Retinal pigment epithelial cell (primary cell): ENCODE data around the gene KCTD14.

Source experiments
- DNase-seq: peaks from one replicate; pipeline ENCODE4 v3.0.0-alpha.2; 2010; ENCODE audit warnings: low read depth
- H3K4me3 ChIP-seq: 2 replicates; pipeline ENCODE4 v1.5.1; 2011; ENCODE audit warnings: mild to moderate bottlenecking, low read length, control low read depth, moderate library complexity
- TF ChIP-seq, protein P1 (sequence below): conservative IDR thresholded peaks from 2 replicates; pipeline ENCODE4 v1.5.1; 2011; ENCODE audit warnings: low read depth, low read length, control low read depth, inconsistent platforms

The KCTD14 gene

DNA sequence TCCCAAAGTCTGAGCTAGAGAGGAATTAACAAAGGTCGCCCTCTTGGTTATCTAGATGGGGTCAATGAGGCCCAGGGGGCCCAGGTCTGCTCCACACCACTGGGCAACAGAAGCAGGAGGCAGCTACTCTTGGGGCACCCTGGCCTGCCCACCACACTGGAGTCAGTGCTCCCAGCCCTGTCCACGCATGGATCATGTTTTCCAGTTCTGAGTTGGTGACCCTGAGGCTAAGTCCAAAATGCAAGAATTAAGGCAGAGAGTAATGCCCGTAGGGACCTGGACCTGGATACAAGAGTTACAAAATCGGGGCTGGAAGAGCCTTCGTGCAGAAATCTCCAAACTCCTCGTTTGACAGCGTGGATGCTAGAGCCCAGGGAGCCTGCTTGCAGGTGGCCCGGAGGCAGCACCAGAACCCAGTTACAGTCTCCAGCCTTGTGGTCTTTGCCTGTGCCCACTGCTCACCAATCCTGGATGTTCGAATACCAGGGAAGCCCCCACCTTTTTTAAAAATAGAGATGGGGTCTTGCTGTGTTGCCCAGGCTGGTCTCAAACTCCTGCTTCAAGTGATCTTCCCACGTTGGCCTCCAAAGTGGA lies 34.5 kb upstream of the KCTD14 start:
- DNase-seq = no peak
- no peak overlapping the region for H3K4me3 ChIP-seq
- TF ChIP-seq, protein P1, sequence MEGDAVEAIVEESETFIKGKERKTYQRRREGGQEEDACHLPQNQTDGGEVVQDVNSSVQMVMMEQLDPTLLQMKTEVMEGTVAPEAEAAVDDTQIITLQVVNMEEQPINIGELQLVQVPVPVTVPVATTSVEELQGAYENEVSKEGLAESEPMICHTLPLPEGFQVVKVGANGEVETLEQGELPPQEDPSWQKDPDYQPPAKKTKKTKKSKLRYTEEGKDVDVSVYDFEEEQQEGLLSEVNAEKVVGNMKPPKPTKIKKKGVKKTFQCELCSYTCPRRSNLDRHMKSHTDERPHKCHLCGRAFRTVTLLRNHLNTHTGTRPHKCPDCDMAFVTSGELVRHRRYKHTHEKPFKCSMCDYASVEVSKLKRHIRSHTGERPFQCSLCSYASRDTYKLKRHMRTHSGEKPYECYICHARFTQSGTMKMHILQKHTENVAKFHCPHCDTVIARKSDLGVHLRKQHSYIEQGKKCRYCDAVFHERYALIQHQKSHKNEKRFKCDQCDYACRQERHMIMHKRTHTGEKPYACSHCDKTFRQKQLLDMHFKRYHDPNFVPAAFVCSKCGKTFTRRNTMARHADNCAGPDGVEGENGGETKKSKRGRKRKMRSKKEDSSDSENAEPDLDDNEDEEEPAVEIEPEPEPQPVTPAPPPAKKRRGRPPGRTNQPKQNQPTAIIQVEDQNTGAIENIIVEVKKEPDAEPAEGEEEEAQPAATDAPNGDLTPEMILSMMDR = no peak

DNA sequence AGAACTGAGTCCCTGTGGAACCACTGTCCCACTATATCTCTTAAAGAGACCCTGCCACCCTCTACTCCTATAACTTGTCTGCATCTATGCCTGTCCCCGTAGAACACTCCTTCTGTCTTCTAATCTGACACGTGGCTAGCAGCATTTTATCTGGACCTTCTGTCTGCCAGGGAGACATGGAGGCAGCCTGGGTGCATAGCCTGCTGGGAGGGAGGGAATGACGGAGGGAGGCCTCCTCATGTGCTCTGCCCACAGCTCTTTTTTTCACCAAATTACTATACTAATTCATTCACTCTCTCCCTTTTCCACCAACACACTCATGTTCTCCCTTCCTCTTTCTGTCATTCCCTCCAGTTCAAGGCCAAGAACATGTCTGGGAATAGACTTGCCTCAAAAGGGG lies 33.0 kb upstream of the KCTD14 start:
- DNase-seq = no peak
- TF ChIP-seq, protein P1 = no peak
- no peak overlapping the region for H3K4me3 ChIP-seq

DNA sequence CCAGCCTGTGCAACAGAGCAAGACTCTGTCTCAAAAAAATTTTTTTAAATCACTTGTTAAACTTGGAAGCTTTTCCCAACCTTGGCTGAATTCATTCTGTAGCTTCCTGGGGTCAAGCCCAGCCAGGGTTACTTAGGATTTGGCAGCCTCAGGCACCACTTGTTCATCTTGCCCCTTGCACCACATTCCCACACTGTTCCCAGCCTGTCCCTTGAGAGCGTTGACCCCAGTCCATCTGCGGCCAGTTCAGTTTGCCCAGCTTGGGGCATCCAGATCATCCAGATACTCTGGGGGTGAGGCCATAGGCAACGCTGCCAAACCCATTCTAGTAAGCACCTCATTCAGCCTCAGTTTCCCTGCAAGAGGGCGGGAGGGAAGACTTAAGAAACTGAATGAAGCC lies 31.9 kb upstream of the KCTD14 start:
- DNase-seq = no peak
- TF ChIP-seq, protein P1 = no peak
- no peak overlapping the region for H3K4me3 ChIP-seq

GRCh38 chr11:78050964-78051831 lies 28.1 kb upstream of the KCTD14 start:
- H3K4me3 ChIP-seq = no peak overlapping the region
- DNase-seq = no peak
- TF ChIP-seq, protein P1 = no peak

DNA sequence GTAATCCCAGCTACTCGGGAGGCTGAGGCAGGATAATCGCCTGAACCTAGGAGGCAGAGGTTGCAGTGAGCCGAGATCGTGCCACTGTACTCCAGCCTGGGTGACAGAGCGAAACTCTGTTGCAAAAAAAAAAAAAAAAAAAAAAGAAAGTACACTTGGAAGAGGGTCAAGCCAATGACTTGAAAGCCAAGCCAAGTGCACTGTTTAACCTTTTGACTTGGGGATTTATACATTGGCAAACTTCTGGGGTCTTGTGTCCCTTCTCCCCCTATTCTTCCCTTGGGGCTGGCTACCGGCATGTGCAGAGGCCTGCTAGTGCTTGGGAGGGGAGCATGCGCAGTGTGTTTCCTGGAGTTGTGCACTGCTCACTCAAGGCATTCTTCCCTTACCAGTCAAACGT lies 26.3 kb upstream of the KCTD14 start:
- H3K4me3 ChIP-seq = no peak overlapping the region
- TF ChIP-seq, protein P1 = no peak
- DNase-seq = no peak

DNA sequence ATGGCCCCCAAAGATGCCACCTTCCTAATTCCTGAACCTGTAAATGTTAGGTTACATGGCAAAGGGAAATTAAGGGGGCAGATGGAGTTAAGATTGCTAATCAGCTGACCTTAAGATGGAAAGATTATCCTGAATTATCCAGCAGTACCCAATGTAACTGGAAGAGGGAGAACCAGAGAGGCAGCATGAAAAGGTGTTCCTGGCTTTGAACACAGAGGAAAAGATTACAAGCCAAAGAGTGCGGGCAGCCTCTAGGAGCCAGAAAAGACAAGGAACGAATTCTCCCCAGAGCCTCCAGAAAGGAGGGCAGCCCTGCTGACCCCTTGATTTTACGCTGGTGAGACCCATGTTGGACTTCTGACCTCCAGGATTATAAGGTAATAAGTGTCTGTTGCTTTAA lies 25.5 kb upstream of the KCTD14 start:
- TF ChIP-seq, protein P1 = peak; percentile 1
- H3K4me3 ChIP-seq = no peak overlapping the region
- DNase-seq = no peak

- TF ChIP-seq, protein P1 = no peak
- H3K4me3 ChIP-seq = no peak overlapping the region
These were observed 23.4 kb upstream of the KCTD14 start for GRCh38 chr11:78046486-78046854.

More at GRCh38 chr11:78046486-78046854, 23.4 kb upstream of the KCTD14 start:
- no peak for DNase-seq
